HG02759 (cell line): ENCODE data around the gene TXNDC5.

Experiments
- ATAC-seq: cut with Tn5 transposase; IDR thresholded peaks from one replicate; pipeline ENCODE4 v1.9.1; 2021; ENCODE audit warnings: mild to moderate bottlenecking, moderate library complexity; ENCODE audit not compliant: unreplicated experiment

The TXNDC5 gene

DNA sequence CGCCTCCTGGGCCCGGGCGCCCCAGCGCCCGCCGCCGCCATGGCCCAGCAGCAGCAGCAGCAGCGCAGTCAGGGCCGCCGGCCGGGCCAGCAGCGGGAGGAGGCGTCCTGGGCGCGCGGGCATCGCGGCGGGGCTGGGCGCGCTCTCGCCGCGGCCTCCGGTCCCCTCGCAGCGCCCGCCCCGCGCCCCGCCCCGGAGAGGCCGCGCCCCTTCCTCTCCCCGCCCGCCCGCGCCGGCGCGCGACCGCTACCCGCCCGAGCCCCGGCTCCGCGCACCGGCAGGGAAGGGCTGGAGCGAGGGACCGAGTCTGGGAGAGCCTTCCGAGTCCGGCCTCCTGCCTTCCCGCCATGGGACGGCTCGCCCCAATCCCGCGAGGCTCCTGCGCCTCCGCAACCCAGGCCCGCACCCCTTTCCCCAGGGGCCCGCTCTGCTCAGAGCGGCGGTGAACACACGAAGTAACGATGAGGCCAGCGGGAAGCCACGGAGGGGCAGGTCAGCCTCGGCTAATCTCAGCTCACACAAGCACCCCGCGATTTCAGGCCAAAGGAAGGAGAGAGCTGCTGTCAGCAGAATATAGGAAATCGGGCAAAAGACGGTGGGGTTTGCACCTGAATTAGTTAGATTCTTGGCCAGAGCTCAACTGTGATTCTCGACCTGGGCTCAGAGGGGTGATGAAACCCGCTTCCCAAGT lies at the start of gene TXNDC5:
Gene TXNDC5, minus strand, starts transcription at position 135 of the 691 bp plus-strand sequence. Its CDS starts 12 bp downstream, at position 123.
- peak; percentile 80 for ATAC-seq

DNA sequence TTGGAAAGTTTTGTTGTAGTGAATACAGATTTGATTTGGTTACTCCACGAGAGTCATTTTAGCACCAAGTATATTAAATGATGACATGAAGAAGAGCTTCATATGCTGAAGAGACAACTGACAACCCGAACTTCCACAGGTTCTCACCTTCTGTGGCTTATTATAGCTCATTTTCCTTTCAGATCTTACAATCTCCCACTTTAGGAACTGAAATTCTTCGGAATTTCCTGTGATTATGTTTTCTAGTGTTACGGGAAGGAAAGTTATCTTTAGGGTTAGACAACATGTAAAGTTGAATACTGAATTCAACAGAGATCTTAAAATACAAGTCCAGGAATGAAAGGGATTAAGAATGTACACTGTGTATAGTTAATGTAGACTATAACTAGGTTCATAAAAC lies 49.6 kb upstream of the TXNDC5 start:
- ATAC-seq, result no peak

DNA sequence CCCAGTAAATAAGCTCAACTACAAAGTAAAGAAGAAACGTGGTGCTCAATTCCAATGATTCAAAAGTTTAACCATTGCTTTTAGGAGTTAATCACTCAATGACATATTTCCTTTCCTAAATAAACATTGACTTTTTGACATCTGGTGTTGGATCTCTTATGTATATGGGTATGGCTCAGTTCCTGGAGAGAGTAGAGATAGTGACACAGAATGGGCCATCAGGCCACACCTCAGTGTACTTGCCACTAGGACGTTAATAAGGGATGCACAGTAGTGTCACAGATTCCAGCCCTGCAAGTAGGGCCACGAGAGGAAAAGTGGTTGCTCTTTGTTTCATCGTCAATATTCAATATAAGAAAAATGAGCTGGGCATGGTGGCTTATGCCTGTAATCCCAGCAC lies 48.9 kb upstream of the TXNDC5 start:
- no peak for ATAC-seq

DNA sequence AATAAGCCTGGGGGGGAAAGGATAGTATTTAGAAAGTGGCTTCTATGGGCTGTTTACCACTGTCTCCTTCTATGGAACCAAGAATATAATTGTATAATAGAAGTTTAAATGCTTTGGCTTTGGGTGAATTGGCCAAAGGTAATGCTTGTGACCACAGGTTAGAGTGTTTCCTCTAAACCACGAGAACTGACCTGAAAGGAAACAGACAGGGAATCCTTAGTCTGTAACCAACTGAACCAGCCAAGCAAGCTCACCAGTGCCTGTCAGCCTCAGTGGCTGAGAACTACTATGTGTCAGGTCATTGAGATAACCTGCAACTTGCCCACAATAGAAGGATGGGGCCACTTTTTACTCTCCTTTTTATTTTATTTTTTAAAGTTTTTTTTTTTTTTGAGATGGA lies 47.9 kb upstream of the TXNDC5 start:
- ATAC-seq, result no peak

GRCh38 chr6:7956257-7956656 lies 45.7 kb upstream of the TXNDC5 start:
- no peak for ATAC-seq

DNA sequence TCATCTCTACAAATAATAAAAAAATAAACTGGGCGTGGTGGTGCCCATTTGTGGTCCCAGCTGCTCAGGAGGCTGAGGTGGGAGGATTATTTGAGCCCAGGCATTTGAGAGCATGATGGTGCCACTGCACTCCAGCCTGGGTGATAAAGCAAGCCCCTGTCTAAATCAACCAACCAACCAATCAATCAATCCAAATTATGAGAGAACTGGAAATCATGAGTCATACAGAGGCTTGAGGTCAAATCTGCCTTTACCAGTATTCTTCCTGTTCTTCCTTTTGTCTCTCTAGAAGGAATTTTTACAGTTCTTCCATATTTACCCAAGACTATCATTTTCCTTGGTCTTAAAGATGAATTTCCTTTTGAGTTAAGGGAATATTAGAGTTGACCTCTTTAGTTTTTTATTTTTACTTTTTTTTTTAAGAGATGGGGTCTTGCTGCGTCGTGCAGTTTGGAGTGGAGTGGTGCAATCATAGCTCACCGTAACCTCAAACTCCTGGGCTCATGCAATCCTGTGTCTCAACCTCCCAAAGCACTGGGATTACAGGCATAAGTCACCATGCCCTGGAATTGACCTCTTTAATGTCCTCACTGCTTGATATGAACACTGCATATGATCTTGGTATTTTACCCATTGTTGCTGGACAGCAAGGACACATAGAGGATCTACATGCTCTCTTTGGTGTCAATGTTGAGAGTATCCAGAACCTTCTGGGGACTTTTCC lies 44.1 kb upstream of the TXNDC5 start:
- no peak for ATAC-seq

DNA sequence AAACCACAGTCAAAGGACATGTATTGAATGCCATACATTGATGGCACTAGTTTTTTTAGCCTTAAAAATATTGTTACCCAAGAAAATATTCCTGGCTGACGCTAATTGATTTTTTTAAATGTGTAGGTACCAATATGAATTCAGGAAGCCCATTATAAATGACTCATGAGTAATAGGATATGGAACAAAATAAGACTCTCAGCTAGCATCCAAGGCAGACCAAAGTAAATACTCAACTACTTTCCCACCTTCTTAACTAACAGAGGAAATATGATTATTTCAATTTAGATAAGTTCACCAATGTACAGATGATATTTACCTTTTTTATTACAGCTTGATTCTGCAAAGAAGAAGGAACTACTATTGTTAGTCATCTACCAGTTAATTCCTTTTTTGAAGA lies 43.2 kb upstream of the TXNDC5 start:
- ATAC-seq, result no peak

GRCh38 chr6:7939864-7940228 lies 29.3 kb upstream of the TXNDC5 start:
- peak; percentile 30 for ATAC-seq

- peak; percentile 54 for ATAC-seq
Observed at GRCh38 chr6:7939184-7939863, 28.7 kb upstream of the TXNDC5 start.

- no peak for ATAC-seq
Observed at GRCh38 chr6:7938562-7939183, 28.1 kb upstream of the TXNDC5 start.

GRCh38 chr6:7933794-7934193 lies 23.2 kb upstream of the TXNDC5 start:
- ATAC-seq, result peak; percentile 96

DNA sequence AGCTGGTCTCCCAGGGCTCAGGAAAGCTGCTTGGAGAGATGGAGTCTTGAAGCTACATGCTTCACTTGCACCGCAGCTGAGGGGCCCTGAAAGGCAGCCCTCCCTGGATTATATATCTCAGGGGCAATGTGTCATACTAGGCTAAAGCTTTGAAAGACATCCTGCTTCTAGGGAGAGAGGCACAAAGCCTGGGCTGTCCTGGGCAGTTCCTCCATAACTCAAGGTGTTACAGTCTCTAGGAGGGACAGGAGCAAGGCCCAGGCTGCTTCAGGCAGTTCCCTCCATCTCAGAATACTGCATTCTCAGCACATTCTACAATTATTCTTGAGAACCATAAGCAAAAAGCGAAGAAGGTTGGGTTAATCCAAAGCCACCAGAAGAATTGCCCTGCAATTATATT lies 22.0 kb upstream of the TXNDC5 start:
- ATAC-seq, result no peak

DNA sequence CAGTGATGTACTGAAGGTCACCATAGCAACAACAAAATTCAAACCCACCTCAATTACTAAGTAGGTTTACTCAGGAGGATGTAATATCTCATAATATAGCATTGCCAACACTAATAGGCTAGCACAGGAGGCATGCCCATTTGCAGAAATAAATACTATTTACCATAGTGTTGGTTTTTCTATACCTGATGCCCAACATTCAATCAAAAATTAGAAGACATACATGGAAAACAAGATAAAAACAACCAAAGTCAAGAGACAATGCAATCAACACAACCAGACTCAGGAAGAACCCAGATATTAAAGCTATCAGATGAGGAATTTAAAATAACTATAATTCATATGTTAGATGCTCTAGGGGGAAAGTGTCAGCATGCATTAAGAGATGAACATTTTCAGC lies 14.3 kb upstream of the TXNDC5 start:
- ATAC-seq, result no peak

DNA sequence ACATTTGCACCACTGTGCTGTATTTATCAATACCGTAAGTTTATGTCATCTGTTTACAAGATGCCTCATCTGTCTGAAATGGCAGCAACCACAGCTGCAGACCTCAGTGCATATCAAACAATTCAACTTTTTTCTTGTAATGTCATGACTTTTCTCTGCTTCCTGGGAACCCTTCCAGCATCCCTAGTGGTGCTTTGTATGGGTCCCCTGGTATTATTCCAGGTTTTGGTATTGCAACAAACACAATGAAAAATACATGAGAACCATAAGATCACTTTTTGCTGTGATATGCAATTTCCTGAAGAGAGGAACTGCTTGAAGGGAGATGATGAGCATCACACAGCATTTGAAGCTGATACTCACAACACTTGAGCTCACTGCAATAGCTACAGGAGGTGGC lies 12.0 kb upstream of the TXNDC5 start:
- no peak for ATAC-seq

GRCh38 chr6:7921632-7922092 lies 11.1 kb upstream of the TXNDC5 start:
- ATAC-seq, result no peak

DNA sequence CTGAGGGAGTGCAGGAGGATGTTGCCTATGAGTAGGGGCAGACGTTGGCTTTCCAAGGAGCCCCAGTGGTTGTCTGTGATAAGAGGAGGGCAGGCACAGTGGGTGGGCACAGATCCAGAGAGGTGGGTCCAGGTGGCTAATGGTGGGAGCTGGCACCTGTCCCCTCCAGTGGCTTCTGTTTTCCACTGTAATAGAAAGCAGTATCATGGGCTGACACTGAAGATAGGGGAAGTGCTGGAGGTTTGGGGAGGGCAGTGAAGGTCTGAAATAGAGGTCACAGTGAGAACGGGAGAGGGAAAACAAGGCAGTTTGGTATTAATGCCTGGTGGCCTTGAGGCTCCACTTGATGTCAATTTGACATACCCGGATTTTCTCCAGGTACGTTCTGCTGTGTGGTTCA lies 10.5 kb upstream of the TXNDC5 start:
- no peak for ATAC-seq

DNA sequence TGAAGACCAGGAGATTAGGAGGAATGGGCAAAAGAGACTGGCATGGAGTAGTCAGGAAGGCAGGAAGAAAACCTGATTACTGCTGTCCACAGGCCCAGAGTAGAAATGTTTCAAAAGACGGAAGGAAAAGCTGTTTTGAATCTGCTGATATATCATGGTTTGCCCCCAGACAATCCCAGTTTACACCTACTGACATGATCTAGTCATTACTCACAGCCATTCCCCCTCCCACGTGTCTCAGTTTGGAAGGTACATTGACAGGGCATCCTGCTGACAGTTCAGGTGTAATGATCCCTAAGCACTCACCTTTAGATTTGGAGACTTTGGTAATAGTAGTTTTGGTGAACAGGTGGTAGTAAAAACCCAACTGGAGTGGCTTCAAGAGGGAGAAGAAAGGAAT lies 9.8 kb upstream of the TXNDC5 start:
- no peak for ATAC-seq

DNA sequence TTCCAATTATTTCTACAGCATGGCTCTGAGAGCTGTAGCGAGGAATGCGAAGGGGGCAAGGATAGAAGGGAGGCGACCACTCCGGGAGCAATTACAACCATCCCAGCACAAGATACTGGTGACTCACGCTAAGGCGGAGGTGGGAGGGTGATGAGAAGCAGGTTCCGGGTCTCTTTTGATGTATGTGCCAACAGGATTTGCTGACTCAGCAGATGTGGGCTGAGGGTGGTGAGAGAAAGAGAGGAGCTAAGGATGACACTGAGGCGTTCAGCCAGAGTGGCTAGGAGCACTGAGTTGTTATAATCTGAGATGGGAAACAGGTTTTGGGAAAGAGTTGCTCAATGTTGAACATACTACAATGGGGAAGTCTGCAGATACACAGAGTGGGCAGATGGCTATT lies 9.3 kb upstream of the TXNDC5 start:
- no peak for ATAC-seq

DNA sequence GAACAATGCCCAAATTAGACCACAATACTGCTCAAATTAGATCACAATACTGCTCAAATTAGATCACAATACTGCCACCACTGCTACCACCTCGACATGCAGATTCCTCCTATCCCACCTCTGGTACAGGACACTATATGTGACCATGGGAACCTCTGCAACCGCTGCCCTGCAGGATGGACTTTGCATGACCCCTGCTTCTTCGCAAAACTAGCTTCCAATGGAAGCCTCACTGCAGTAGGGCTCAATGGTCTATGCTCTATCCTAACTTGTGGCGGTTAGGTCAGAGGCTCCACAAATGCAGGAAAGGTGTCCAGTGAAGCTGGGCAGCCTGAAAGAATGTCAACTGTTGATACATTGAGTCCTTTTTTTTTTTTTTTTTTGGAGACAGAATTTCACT lies 7.8 kb upstream of the TXNDC5 start:
- ATAC-seq, result no peak

DNA sequence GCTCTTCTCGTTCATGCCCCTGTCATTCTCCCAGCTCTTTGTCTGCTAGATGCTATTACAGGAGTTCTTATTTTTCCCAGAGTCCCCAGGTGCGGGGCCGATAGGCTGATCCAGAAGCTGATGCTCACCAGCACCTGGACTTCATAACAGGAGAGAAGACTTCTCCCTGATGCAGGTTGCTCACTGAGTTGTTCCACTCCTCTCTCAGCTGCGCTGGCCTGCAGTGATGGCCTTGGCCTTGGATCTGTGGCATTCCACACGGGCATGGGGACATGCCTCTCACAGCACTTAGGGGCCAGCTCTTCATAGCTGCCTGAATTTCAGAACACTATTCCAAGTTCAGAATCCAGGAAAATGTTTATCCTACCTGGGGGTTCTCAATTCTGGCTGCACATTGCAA lies 7.1 kb upstream of the TXNDC5 start:
- no peak for ATAC-seq

DNA sequence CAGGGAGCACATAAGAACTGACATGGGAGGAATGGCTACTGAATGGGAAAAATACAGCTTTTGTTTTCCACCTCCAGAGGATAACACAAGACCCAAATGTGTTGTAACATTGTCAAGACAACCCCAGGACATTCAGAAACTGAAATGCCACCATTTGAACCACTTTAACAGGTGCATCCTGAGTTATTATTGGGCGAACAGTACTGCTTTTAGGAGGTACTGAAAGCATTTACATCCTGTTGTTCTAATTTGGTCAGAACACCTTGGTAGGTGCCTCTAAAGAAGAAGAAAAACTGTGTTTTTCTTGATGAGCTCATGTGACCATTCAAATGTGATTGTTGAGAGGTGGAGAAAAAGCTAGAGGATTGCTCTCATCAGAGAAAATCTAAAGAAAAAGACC lies 6.4 kb upstream of the TXNDC5 start:
- ATAC-seq, result peak; percentile 82
